Muscle of leg (tissue), 9 donors: ENCODE data around the gene MAT2A. TPM values are rescaled to one million over a fixed set of nuclear protein-coding genes. Genes with fewer than 3 reads are reported as not detected.

ENCODE experiments used
- polyA plus RNA-seq, 8 donors: library from polyadenylated mRNA; unstranded; fragments of 120-200 nt; gene quantifications; one replicate each; pipeline versions ENCODE4 v1.2.1 to v1.2.3, GENCODE V29; 2013; ENCODE audit warnings: inconsistent platforms in 1 of 8, low replicate concordance in 1 of 8; ENCODE audit not compliant: insufficient read length in 8 of 8, insufficient read depth in 1 of 8
- total RNA-seq: library from RNA; stranded (reverse); fragments of 120-200 nt; gene quantifications from one replicate; pipeline ENCODE4 v1.2.4, GENCODE V29; 2013

The MAT2A gene
- total and polyA plus RNA-seq, 9 donors, result 71.5 to 240 (median 179) TPM

Other genes starting within 250 kb of the MAT2A start
- 38.3 TPM for gene TGOLN2, start 211.2 kb upstream of the MAT2A start, total RNA-seq
- 10 to 100 TPM; 54.4 to 72.9 (median 65.6) TPM for gene TGOLN2, start 211.2 kb upstream of the MAT2A start, polyA plus RNA-seq
- 11.7 TPM for gene RETSAT, start 184.6 kb upstream of the MAT2A start, total RNA-seq
- 10 to 100 TPM in 7 of 8 donors, 1 to 10 TPM in 1; 7.9 to 19.2 (median 15.5) TPM for gene RETSAT, start 184.6 kb upstream of the MAT2A start, polyA plus RNA-seq
- gene ELMOD3, start 184.4 kb upstream of the MAT2A start, total RNA-seq, result 14.3 TPM
- 10 to 100 TPM; 10.6 to 18.6 (median 16.1) TPM for gene ELMOD3, start 184.4 kb upstream of the MAT2A start, polyA plus RNA-seq
- gene CAPG, start 128.8 kb upstream of the MAT2A start, total RNA-seq, result 44.6 TPM
- 10 to 100 TPM; 13.9 to 48.5 (median 26.2) TPM for gene CAPG, start 128.8 kb upstream of the MAT2A start, polyA plus RNA-seq
- 0.13 TPM for gene SH2D6, start 120.5 kb upstream of the MAT2A start, total RNA-seq
- gene SH2D6, start 120.5 kb upstream of the MAT2A start, polyA plus RNA-seq, result 1 to 10 TPM in 1 of 8 donors, under 1 TPM in 7; 0.24 to 1.4 (median 0.66) TPM
- gene GGCX, start 22.3 kb downstream of the MAT2A start, total RNA-seq, result 26.2 TPM
- gene GGCX, start 22.3 kb downstream of the MAT2A start, polyA plus RNA-seq, result 10 to 100 TPM; 16.5 to 26.1 (median 20.8) TPM
- 9.8 TPM for gene VAMP8, start 38.4 kb downstream of the MAT2A start, total RNA-seq
- gene VAMP8, start 38.4 kb downstream of the MAT2A start, polyA plus RNA-seq, result 10 to 100 TPM; 10.7 to 17.8 (median 12.4) TPM
- gene VAMP5, start 45.3 kb downstream of the MAT2A start, total RNA-seq, result 18.0 TPM
- gene VAMP5, start 45.3 kb downstream of the MAT2A start, polyA plus RNA-seq, result 10 to 100 TPM; 33.7 to 56.2 (median 41.6) TPM
- gene RNF181, start 56.6 kb downstream of the MAT2A start, total RNA-seq, result 109 TPM
- gene RNF181, start 56.6 kb downstream of the MAT2A start, polyA plus RNA-seq, result 10 to 100 TPM; 53.9 to 75.0 (median 59.0) TPM
- 7.9 TPM for gene TMEM150A, start 63.5 kb downstream of the MAT2A start, total RNA-seq
- 10 to 100 TPM in 3 of 8 donors, 1 to 10 TPM in 5; 7.7 to 11.7 (median 9.5) TPM for gene TMEM150A, start 63.5 kb downstream of the MAT2A start, polyA plus RNA-seq
- 29.2 TPM for gene C2orf68, start 72.9 kb downstream of the MAT2A start, total RNA-seq
- gene C2orf68, start 72.9 kb downstream of the MAT2A start, polyA plus RNA-seq, result 10 to 100 TPM; 34.1 to 55.4 (median 44.9) TPM
- gene USP39, start 77.0 kb downstream of the MAT2A start, total RNA-seq, result 31.5 TPM
- 10 to 100 TPM; 34.0 to 46.7 (median 39.8) TPM for gene USP39, start 77.0 kb downstream of the MAT2A start, polyA plus RNA-seq
- not detected for gene SFTPB, start 129.0 kb downstream of the MAT2A start, total RNA-seq
- gene SFTPB, start 129.0 kb downstream of the MAT2A start, polyA plus RNA-seq, result 10 to 100 TPM in 1 of 8 donors, under 1 TPM in 2, not detected in 5; 0.07 to 16.1 (median 0.11) TPM
- gene GNLY, start 155.2 kb downstream of the MAT2A start, total RNA-seq, result 0.31 TPM
- 1 to 10 TPM in 3 of 8 donors, under 1 TPM in 5; 0.36 to 3.0 (median 0.74) TPM for gene GNLY, start 155.2 kb downstream of the MAT2A start, polyA plus RNA-seq
- gene ATOH8, start 214.8 kb downstream of the MAT2A start, total RNA-seq, result 15.7 TPM
- gene ATOH8, start 214.8 kb downstream of the MAT2A start, polyA plus RNA-seq, result 10 to 100 TPM; 10.4 to 24.1 (median 19.7) TPM